GM12873 (cell line): Measurements from ENCODE around the gene LSR.

Experiments used
- TF ChIP-seq, protein P1 (sequence below): IDR thresholded peaks from 2 replicates; pipeline ENCODE4 v1.5.1; 2012; ENCODE audit warnings: low read depth, mild to moderate bottlenecking, moderate library complexity, low read length, control low read depth; ENCODE audit not compliant: insufficient read depth; ENCODE audit errors: missing control alignments

LSR gene

DNA sequence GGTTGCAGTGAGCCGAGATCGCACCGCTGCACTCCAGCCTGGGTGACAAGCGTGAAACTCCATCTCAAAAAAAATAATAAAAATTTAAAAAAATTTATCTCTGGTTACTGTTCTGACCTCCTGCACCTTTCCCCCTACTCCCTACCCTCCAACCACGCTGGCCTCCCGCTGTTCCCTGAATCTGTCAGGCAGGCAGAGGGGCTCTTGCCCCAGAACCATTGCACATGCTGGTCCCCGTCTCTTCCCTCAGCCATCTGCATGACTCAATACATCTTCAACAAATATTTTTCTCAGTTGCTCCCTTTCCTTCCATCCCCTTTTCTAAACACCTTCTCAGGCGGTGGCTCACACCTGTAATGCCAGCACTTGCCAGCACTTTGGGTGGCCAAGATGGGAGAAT, 19.2 kb upstream of the LSR start:
- TF ChIP-seq, protein P1, sequence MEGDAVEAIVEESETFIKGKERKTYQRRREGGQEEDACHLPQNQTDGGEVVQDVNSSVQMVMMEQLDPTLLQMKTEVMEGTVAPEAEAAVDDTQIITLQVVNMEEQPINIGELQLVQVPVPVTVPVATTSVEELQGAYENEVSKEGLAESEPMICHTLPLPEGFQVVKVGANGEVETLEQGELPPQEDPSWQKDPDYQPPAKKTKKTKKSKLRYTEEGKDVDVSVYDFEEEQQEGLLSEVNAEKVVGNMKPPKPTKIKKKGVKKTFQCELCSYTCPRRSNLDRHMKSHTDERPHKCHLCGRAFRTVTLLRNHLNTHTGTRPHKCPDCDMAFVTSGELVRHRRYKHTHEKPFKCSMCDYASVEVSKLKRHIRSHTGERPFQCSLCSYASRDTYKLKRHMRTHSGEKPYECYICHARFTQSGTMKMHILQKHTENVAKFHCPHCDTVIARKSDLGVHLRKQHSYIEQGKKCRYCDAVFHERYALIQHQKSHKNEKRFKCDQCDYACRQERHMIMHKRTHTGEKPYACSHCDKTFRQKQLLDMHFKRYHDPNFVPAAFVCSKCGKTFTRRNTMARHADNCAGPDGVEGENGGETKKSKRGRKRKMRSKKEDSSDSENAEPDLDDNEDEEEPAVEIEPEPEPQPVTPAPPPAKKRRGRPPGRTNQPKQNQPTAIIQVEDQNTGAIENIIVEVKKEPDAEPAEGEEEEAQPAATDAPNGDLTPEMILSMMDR, result no peak

DNA sequence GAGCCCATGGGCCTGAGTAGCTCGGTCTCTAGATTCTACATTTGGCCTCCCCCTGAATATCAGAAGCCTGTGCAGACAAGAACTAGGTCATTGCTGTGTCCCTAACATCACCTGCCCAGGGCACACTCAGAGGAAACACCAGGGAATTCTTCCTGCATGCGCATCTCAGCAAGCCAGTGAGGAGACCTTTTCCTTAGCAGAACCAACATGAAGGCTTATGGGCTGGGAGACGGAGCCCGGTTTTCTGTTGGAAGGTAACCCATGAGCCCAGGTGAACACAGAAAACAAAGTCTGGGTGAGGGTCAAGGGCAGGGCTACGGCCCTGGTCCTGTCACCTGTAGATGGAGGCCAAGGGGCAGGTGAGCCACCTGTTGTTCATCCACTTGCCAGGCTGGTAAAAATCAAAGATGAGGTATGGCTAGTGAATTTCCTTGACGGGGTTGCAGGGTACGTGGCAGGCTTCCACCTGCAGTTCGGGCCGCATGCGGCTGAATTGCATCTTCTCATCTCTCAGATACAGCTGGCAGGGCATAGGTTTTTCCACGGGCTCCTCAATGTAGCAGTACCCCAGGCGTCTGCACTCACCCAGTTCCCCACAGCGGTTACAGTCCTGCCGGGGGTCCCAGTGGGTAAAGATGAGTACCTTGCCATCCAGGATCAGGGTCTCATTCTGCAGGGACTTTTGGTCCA, 16.7 kb upstream of the LSR start:
- TF ChIP-seq, protein P1, result no peak

DNA sequence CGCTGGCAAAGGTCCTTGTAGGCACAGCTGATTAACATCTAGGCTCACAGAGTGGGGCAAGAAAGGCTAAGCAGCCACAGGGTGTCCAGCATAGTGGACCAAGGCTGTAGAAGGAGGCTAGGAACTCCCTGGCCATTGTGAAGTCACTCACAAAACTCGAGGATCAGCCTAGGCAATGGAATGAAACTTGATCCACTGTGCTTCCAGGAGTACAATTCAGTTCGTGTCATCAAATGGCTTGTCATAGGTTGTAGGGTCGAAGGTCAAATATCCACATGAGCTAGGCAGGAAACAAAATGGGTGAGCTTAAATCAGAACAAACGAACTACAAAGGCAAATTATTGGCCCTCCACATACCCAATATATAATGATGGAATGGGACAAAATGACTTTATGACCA, 15.9 kb upstream of the LSR start:
- TF ChIP-seq, protein P1, result no peak

DNA sequence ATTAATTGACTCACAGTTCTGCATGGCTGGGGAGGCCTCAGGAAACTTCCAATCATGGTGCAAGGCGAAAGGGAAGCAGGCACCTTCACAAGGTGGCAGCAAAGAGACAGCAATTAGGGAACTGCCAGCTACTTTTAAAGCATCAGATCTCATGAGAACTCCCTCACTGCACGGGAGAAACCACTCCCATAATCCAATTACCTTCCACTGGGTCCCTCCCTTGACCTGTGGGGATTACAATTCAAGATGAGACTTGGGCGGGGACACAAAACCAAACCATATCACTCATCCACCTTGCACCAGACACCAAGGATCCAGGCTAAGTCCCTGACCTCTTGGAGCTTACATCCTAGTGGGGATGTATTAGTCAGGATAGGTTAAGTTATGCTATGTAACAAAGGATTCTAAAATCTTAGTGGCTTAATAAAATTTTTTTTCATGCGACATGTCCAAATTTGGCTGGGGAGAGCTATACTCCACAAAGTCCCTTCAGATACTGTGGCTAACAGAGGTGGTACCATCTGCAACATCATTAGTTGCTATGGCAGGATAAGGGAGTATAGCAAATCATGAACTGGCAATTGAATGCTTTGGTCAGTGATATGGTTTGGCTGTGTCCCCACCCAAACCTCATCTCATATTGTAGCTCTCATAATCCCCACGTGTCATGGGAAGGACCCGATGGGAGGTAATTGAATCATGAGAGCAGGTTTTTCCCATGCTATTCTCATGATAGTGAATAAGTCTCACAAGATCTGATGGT, 12.0 kb upstream of the LSR start:
- TF ChIP-seq, protein P1, result peak; percentile 42

DNA sequence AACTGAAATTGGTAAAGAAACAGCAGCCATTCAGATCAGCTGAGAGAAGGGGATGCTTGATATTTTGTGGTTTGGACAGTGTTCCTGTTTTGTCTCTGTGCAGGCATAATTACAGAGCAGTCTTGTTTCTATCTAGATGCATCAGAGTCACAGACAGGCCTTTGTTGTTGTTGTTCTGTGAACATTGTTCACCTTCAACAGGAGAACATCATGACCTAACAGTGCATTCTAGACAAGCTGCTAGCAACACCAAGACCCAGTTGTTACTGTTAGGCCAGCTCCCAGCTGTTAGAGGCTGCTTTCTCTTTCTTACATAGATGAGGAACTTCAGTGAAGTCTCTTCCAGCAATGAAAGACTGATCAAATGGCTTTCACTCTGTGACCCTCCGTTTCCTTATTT, 8.5 kb upstream of the LSR start:
- TF ChIP-seq, protein P1, result no peak

DNA sequence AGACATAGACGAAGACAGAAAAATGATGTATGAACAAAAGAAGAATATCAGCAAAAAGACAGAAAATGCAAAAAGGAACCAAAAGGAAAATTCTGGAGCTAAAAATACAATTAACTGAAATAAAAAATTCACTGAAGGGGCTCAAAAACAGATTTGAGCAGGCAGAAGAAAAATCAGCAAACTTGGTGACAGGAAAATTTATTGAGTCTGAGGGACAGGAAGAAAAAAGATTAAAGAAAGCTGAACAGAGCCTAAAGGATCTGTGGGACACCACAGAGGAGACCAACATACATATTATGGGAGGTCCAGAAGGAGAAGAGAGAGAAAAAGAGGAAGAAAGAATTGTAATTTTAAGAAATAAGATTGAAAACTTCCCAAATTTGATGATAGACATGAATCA, 7.4 kb upstream of the LSR start:
- TF ChIP-seq, protein P1, result no peak

DNA sequence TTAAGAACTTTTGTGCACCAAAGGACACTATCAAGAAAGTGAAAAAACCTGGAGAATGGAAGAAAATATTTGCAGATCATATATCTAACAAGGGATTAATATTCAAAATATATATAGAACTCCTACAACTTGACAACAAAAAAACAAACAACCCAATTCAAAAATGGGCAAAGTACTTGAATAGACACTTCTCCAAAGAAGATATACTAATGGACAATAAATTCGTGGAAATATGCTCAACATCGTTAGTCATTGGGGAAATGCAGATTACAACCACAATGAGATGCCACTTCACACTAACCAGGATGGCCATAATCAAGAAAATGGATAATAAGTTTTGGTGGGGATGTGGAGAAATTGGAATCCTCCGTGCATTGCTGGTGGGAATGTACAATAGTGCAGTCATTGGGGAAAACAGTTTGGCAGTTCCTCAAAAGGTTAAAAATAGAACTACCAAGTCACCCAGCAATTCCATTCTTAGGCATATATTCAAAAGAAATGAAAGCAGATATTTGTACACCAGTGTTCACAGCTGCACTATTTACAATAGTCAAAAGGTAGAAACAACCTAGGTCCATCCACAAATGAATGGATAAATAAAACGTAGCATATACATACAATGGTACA, 2.2 kb upstream of the LSR start:
- TF ChIP-seq, protein P1, result no peak
